HG02759 (cell line): Measurements from ENCODE around the gene EVA1C.
"Not testable (repeated sequence)": the region's sequence is repeated elsewhere in the genome, so short reads cannot be mapped to it uniquely, and the experiment has no call there.

Experiments used
- ATAC-seq: cut with Tn5 transposase; IDR thresholded peaks from one replicate; pipeline ENCODE4 v1.9.1; 2021; ENCODE audit warnings: mild to moderate bottlenecking, moderate library complexity; ENCODE audit not compliant: unreplicated experiment

The EVA1C gene

GRCh38 chr21:32459972-32460371 lies 47.5 kb downstream of the EVA1C start:
- ATAC-seq, result no peak

GRCh38 chr21:32461503-32461902 lies 49.0 kb downstream of the EVA1C start:
- no peak for ATAC-seq

GRCh38 chr21:32462564-32462963 lies 50.1 kb downstream of the EVA1C start:
- ATAC-seq, result not testable (repeated sequence)

GRCh38 chr21:32463367-32463766 lies 50.9 kb downstream of the EVA1C start:
- ATAC-seq, result no peak

- ATAC-seq, result no peak
These were observed 51.4 kb downstream of the EVA1C start for GRCh38 chr21:32463889-32464300.

- no peak for ATAC-seq
These were observed 54.8 kb downstream of the EVA1C start for GRCh38 chr21:32467291-32467690.

- no peak for ATAC-seq
These were observed 56.2 kb downstream of the EVA1C start for GRCh38 chr21:32468681-32469111.

- no peak for ATAC-seq
These were observed 57.1 kb downstream of the EVA1C start for GRCh38 chr21:32469628-32470027.

GRCh38 chr21:32470206-32470605 lies 57.7 kb downstream of the EVA1C start:
- no peak for ATAC-seq

- no peak for ATAC-seq
These were observed 60.6 kb downstream of the EVA1C start for GRCh38 chr21:32472890-32473765.

GRCh38 chr21:32474179-32475059 lies 61.9 kb downstream of the EVA1C start:
- no peak for ATAC-seq

- no peak for ATAC-seq
These were observed 62.8 kb downstream of the EVA1C start for GRCh38 chr21:32475162-32475812.

- ATAC-seq, result no peak
These were observed 64.3 kb downstream of the EVA1C start for GRCh38 chr21:32476661-32477423.

- no peak for ATAC-seq
These were observed 64.9 kb downstream of the EVA1C start for GRCh38 chr21:32477424-32477745.

GRCh38 chr21:32481875-32482408 lies 69.4 kb downstream of the EVA1C start:
- no peak for ATAC-seq

- no peak for ATAC-seq
These were observed 70.2 kb downstream of the EVA1C start for GRCh38 chr21:32482565-32483292.

- ATAC-seq, result no peak
These were observed 70.7 kb downstream of the EVA1C start for GRCh38 chr21:32483293-32483595.

GRCh38 chr21:32484706-32485380 lies 72.3 kb downstream of the EVA1C start:
- no peak for ATAC-seq

GRCh38 chr21:32492376-32492775 lies 79.9 kb downstream of the EVA1C start:
- ATAC-seq, result no peak
